ENCODE results near the gene SOHLH1.

Gene SOHLH1

GRCh38 chr9:135703726-135704125 is 4.4 kb upstream of the SOHLH1 start:
- no peak for DNase-seq (ENCODE audit: low read depth, low spot score)

GRCh38 chr9:135701959-135702721 is 2.9 kb upstream of the SOHLH1 start, which contains the start of gene KCNT1:
TSS of gene KCNT1 (plus strand) at chr9:135702185. CDS start at chr9:135702259, 74 bp downstream.
- no peak for DNase-seq (ENCODE audit: low read depth, low spot score)

- DNase-seq (ENCODE audit: low read depth, low spot score): no peak
These were observed 2.0 kb upstream of the SOHLH1 start for GRCh38 chr9:135701067-135701958.

- DNase-seq (ENCODE audit: low read depth, low spot score): no peak
These were observed 1.2 kb upstream of the SOHLH1 start for GRCh38 chr9:135700525-135700924.

GRCh38 chr9:135698767-135699166 is 514 bp downstream of the SOHLH1 start:
- no peak for DNase-seq (ENCODE audit: low read depth, low spot score)

- DNase-seq (ENCODE audit: low read depth, low spot score): no peak
These were observed 1.0 kb downstream of the SOHLH1 start for GRCh38 chr9:135698236-135698635.

GRCh38 chr9:135697226-135697625 is 2.1 kb downstream of the SOHLH1 start:
- DNase-seq (ENCODE audit: low read depth, low spot score): no peak

GRCh38 chr9:135696446-135696845 is 2.8 kb downstream of the SOHLH1 start:
- no peak for DNase-seq (ENCODE audit: low read depth, low spot score)

GRCh38 chr9:135695642-135696041 is 3.6 kb downstream of the SOHLH1 start:
- DNase-seq (ENCODE audit: low read depth, low spot score): no peak

GRCh38 chr9:135695036-135695435 is 4.2 kb downstream of the SOHLH1 start:
- DNase-seq (ENCODE audit: low read depth, low spot score): no peak

- DNase-seq (ENCODE audit: low read depth, low spot score): no peak
These were observed 4.9 kb downstream of the SOHLH1 start for GRCh38 chr9:135694414-135694813.

GRCh38 chr9:135693771-135694170 is 5.5 kb downstream of the SOHLH1 start:
- no peak for DNase-seq (ENCODE audit: low read depth, low spot score)

GRCh38 chr9:135693265-135693664 is 6.0 kb downstream of the SOHLH1 start:
- DNase-seq (ENCODE audit: low read depth, low spot score): no peak

- no peak for DNase-seq (ENCODE audit: low read depth, low spot score)
These were observed 6.9 kb downstream of the SOHLH1 start for GRCh38 chr9:135692410-135692809.

- DNase-seq (ENCODE audit: low read depth, low spot score): no peak
These were observed 8.3 kb downstream of the SOHLH1 start for GRCh38 chr9:135690836-135691570.

GRCh38 chr9:135689011-135689410 is 10.3 kb downstream of the SOHLH1 start:
- DNase-seq (ENCODE audit: low read depth, low spot score): no peak

- DNase-seq (ENCODE audit: low read depth, low spot score): no peak
These were observed 12.1 kb downstream of the SOHLH1 start for GRCh38 chr9:135687216-135687615.

- DNase-seq (ENCODE audit: low read depth, low spot score): no peak
These were observed 14.6 kb downstream of the SOHLH1 start for GRCh38 chr9:135684691-135685090.

GRCh38 chr9:135683401-135684034 is 15.8 kb downstream of the SOHLH1 start:
- DNase-seq (ENCODE audit: low read depth, low spot score): no peak

- DNase-seq (ENCODE audit: low read depth, low spot score): no peak
These were observed 18.1 kb downstream of the SOHLH1 start for GRCh38 chr9:135681161-135681560.

- no peak for DNase-seq (ENCODE audit: low read depth, low spot score)
These were observed 19.2 kb downstream of the SOHLH1 start for GRCh38 chr9:135680056-135680455.
